Measurements from ENCODE around the gene IL12RB2. TPM values are rescaled to one million over a fixed set of nuclear protein-coding genes. Genes with fewer than 3 reads are reported as not detected.
A peak's percentile ranks its signal among the peaks of the same experiment; 100 is the strongest.

Gene IL12RB2
- total RNA-seq, 2 donors from 2014 or later = 2.1 to 3.4 TPM

GRCh38 chr1:67322442-67322841 lies 14.8 kb downstream of the IL12RB2 start:
- H3K9me3 ChIP-seq (ENCODE audit: control insufficient read depth, low read length, poor library complexity, severe bottlenecking) = no peaks in the 10 kb centered on the region
- Mint-ChIP-seq H3K27ac (no peak overlapping the region), H3K27me3 (peaks cover 12% of the 10 kb centered on the region), H3K4me3 (no peak overlapping the region), H3K4me1 (peaks cover 4% of the 10 kb centered on the region), H3K36me3 (ENCODE audit: low read depth) (peaks cover 3% of the 10 kb centered on the region)
- DNase-seq = no peak
- ATAC-seq = no peak

DNA sequence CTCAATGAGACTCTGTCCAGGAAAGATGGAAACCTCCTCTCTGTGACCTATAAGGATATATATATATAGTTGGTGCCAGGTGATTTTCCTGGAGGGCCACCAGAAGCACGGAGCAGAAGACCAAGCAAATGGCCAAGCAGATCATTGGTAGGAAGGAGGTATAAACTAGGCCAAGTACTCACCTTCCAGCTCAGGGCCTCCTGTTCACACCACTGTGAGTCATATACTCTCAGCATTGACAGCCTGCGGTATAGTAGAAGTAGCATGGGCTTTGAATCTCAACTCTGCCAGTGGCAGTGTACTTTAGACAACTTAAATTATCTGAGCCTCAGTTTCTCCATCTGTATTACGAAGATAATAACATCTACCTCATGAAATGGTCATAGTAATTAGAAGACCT lies 15.4 kb downstream of the IL12RB2 start:
- no peaks in the 10 kb centered on the region for H3K9me3 ChIP-seq (ENCODE audit: control insufficient read depth, low read length, poor library complexity, severe bottlenecking)
- Mint-ChIP-seq H3K36me3 (ENCODE audit: low read depth) (peaks cover 3% of the 10 kb centered on the region), H3K4me3 (no peak overlapping the region), H3K27me3 (peaks cover 12% of the 10 kb centered on the region), H3K4me1 (peaks cover 4% of the 10 kb centered on the region), H3K27ac (no peak overlapping the region)
- DNase-seq = no peak
- ATAC-seq = no peak

DNA sequence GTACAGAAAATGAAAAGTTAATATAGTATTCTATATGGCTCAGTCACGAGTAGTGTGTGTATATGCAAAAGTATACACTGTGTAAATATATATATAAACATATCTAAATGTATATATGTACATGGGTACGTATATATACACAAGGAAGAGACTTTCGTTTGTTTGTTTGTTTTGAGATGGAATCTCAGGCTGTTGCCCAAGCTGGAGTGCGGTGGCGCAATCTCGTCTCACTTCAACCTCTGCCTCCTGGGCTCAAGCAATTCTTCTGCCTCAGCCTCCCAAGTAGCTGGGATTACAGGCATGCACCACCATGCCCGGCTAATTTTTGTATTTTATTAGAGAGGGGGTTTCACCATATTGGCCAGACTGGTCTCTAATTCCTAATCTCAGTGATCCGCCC lies 16.4 kb downstream of the IL12RB2 start:
- no peak overlapping the region for H3K27ac Mint-ChIP-seq
- DNase-seq (no peak), ATAC-seq (no peak)
- no peaks in the 10 kb centered on the region for H3K9me3 ChIP-seq (ENCODE audit: control insufficient read depth, low read length, poor library complexity, severe bottlenecking)
- peaks cover 4% of the 10 kb centered on the region for H3K4me1 Mint-ChIP-seq
- no peak overlapping the region for H3K4me3 Mint-ChIP-seq
- H3K36me3 Mint-ChIP-seq (ENCODE audit: low read depth) = peaks cover 3% of the 10 kb centered on the region
- peaks cover 12% of the 10 kb centered on the region for H3K27me3 Mint-ChIP-seq

- no peaks in the 10 kb centered on the region for H3K9me3 ChIP-seq (ENCODE audit: control insufficient read depth, low read length, poor library complexity, severe bottlenecking)
- Mint-ChIP-seq H3K27ac (no peak overlapping the region), H3K4me1 (peaks cover 1% of the 10 kb centered on the region), H3K27me3 (peaks cover under 1% of the 10 kb centered on the region), H3K4me3 (no peak overlapping the region), H3K36me3 (ENCODE audit: low read depth) (no peaks in the 10 kb centered on the region)
- DNase-seq = no peak
- no peak for ATAC-seq
These were observed 20.3 kb downstream of the IL12RB2 start for GRCh38 chr1:67327864-67328466.

GRCh38 chr1:67332653-67333529 lies 25.2 kb downstream of the IL12RB2 start:
- Mint-ChIP-seq H3K4me1 (peaks cover 24% of the 10 kb centered on the region), H3K27me3 (no peaks in the 10 kb centered on the region), H3K36me3 (ENCODE audit: low read depth) (no peaks in the 10 kb centered on the region), H3K27ac (peak overlapping the region; percentile 51), H3K4me3 (no peak overlapping the region)
- DNase-seq (no peak), ATAC-seq (peak; percentile 81)
- H3K9me3 ChIP-seq (ENCODE audit: control insufficient read depth, low read length, poor library complexity, severe bottlenecking) = no peaks in the 10 kb centered on the region

DNA sequence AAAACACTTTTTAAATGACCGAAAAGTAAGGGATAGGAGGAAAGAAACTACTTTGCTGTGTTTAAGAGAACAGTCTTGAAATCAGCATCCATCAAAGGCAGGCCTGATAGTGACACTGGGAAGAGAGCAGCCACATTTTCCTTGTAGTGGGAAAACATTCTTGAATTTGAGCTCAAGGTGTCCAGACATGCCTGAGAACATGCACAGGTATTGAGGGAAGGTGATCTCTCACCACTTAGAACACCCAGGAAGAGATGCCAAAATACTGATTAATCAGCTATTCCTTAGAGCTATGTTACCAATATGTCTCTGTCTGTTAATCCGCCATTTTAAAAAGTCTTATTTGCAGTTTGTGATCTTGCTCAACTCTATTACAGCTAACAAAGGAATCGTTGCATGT lies 25.9 kb downstream of the IL12RB2 start:
- Mint-ChIP-seq H3K36me3 (ENCODE audit: low read depth) (no peaks in the 10 kb centered on the region), H3K4me3 (no peak overlapping the region), H3K27ac (peak overlapping the region; percentile 51), H3K4me1 (peaks cover 24% of the 10 kb centered on the region), H3K27me3 (no peaks in the 10 kb centered on the region)
- H3K9me3 ChIP-seq (ENCODE audit: control insufficient read depth, low read length, poor library complexity, severe bottlenecking) = no peaks in the 10 kb centered on the region
- no peak for DNase-seq
- no peak for ATAC-seq

- H3K9me3 ChIP-seq (ENCODE audit: control insufficient read depth, low read length, poor library complexity, severe bottlenecking) = no peaks in the 10 kb centered on the region
- Mint-ChIP-seq H3K27me3 (no peaks in the 10 kb centered on the region), H3K4me3 (peak overlapping the region; percentile 5), H3K4me1 (peaks cover 34% of the 10 kb centered on the region), H3K27ac (peak overlapping the region; percentile 79), H3K36me3 (ENCODE audit: low read depth) (no peaks in the 10 kb centered on the region)
- DNase-seq (no peak), ATAC-seq (no peak)
These were observed 27.7 kb downstream of the IL12RB2 start for GRCh38 chr1:67335411-67335810.

- DNase-seq (no peak), ATAC-seq (peak; percentile 63)
- Mint-ChIP-seq H3K4me1 (peaks cover 40% of the 10 kb centered on the region), H3K36me3 (ENCODE audit: low read depth) (no peaks in the 10 kb centered on the region), H3K27ac (peak overlapping the region; percentile 79), H3K27me3 (peaks cover 5% of the 10 kb centered on the region), H3K4me3 (peak overlapping the region; percentile 76)
- H3K9me3 ChIP-seq (ENCODE audit: control insufficient read depth, low read length, poor library complexity, severe bottlenecking) = no peaks in the 10 kb centered on the region
These were observed 28.5 kb downstream of the IL12RB2 start for GRCh38 chr1:67336157-67336556.

DNA sequence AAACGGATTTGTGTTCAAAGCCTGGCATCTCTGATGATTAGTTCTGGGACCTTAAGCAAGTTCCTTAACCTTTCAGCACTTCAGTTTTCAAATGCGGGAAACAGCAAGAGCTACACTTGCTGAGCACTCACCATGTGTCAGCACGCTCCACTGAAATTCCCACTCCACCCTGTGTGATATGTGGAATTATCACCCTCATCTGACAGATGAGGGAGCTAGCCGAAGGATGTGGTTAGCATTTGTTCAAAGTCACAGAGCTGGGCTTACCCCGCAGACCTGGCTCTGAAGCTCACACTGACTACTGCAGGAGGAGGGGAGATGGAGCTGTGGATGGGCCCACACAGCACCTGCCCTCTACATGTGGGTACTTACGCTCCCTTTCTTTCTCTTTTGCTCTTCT lies 29.1 kb downstream of the IL12RB2 start:
- DNase-seq (no peak), ATAC-seq (peak; percentile 65)
- H3K9me3 ChIP-seq (ENCODE audit: control insufficient read depth, low read length, poor library complexity, severe bottlenecking) = no peaks in the 10 kb centered on the region
- Mint-ChIP-seq H3K36me3 (ENCODE audit: low read depth) (no peaks in the 10 kb centered on the region), H3K4me3 (peak overlapping the region; percentile 76), H3K4me1 (peaks cover 43% of the 10 kb centered on the region), H3K27me3 (peaks cover 5% of the 10 kb centered on the region), H3K27ac (peak overlapping the region; percentile 79)

- peaks cover 3% of the 10 kb centered on the region for H3K36me3 Mint-ChIP-seq (ENCODE audit: low read depth)
- peaks cover 5% of the 10 kb centered on the region for H3K27me3 Mint-ChIP-seq
- no peak for ATAC-seq
- peaks cover 42% of the 10 kb centered on the region for H3K4me1 Mint-ChIP-seq
- DNase-seq = no peak
- H3K9me3 ChIP-seq (ENCODE audit: control insufficient read depth, low read length, poor library complexity, severe bottlenecking) = no peaks in the 10 kb centered on the region
- no peak overlapping the region for H3K4me3 Mint-ChIP-seq
- H3K27ac Mint-ChIP-seq = peak overlapping the region; percentile 2
These were observed 31.0 kb downstream of the IL12RB2 start for GRCh38 chr1:67338642-67339041.

DNA sequence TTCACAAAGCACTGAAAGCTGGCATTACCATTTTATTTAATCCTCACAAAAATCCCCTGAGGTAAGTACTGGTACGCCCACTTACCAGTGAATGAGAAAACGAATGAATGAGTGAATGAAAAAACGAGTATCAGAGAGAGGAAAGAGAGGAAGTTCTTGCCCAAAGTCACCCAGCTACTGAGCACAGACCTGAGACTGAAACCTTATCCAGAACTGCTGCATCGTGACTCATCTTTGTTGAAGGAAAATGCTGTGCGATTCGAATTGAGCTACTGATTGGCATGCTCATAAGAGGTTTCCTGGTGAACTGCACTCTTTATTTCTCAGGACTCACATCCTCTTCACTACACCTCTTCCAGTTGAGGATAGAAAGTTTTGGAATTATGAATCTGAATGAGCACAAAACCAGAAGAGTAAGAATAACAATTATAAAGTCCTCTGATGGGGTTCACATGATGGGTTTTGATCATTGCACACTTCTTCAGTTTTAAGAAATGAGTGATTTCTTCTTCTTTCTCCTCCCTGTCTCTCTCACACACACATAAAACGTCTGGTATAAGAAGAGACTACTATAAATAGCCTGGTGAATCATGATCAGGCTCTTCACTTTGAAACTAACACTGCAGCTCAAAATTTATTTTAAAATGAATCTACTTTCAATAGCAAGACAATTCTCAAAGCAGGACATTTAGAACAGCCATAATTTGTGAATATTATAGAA lies 32.1 kb downstream of the IL12RB2 start:
- no peak overlapping the region for H3K4me3 Mint-ChIP-seq
- H3K27ac Mint-ChIP-seq = peak overlapping the region; percentile 2
- ATAC-seq = no peak

DNA sequence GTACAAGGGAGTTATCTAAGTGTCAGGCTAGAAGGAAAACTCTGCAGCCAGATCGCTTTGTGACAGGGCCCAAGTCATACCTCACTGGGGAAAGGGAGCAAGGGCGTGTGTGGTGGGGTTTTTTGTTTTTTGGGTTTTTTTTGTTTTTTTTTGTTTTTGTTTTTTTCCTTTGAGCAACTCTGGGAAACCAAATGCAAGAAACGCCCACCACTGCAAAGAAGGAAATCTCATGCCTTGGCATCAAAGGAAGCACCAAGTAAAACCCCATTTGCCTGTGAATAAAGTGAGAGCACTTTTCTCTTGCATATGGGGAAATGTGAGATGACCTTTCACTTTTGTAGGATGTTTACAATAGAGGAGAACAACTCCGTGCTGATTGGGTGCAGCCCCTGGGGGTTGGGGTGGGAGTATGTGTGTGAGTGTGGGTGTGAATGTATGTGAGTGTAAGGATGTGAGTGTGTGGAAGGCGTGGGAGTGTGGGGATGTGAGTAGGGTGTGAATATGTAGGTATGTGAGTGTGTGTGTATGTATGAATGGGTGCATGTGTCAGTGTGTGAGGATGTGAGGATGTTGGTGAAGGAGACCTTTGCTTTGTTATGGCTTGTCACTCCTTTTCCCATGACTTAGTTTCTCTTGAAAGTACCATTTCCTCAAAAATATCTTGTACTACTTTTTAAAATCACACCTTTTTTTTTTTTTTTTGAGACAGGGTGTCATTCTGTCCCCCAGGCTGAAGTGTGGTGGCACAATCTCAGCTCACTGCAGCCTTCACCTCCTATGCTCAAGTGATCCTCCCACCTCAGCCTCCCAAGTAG lies 34.6 kb downstream of the IL12RB2 start:
- H3K9me3 ChIP-seq (ENCODE audit: control insufficient read depth, low read length, poor library complexity, severe bottlenecking) = no peaks in the 10 kb centered on the region
- DNase-seq = no peak
- Mint-ChIP-seq H3K27me3 (peaks cover 5% of the 10 kb centered on the region), H3K27ac (no peak overlapping the region), H3K4me1 (peaks cover 29% of the 10 kb centered on the region), H3K4me3 (no peak overlapping the region), H3K36me3 (ENCODE audit: low read depth) (peaks cover 5% of the 10 kb centered on the region)
- peak; percentile 30 for ATAC-seq

More for the DNA sequence above, 32.1 kb downstream of the IL12RB2 start:
- Mint-ChIP-seq H3K4me1 (peaks cover 44% of the 10 kb centered on the region), H3K36me3 (ENCODE audit: low read depth) (peaks cover 3% of the 10 kb centered on the region), H3K27me3 (peaks cover 5% of the 10 kb centered on the region)
- DNase-seq = no peak
- H3K9me3 ChIP-seq (ENCODE audit: control insufficient read depth, low read length, poor library complexity, severe bottlenecking) = no peaks in the 10 kb centered on the region
